WTC11 (cell line): Measurements from ENCODE around the gene ADAM8. TPM values are rescaled to one million over a fixed set of nuclear protein-coding genes. Genes with fewer than 3 reads are reported as not detected.

ENCODE experiments used
- CREM ChIP-seq: sonication (generic); formaldehyde crosslinking; IDR thresholded peaks from 2 replicates; pipeline ENCODE4 v1.8.1; 2022; ENCODE audit warnings: mild to moderate bottlenecking, missing genetic modification reagents, moderate library complexity
- ETV6 ChIP-seq: sonication (generic); formaldehyde crosslinking; IDR thresholded peaks from 2 replicates; pipeline ENCODE4 v1.8.1; 2022; ENCODE audit warnings: mild to moderate bottlenecking, missing genetic modification reagents
- GRHL2 ChIP-seq: fragments of 250-450 bp; sonication (Bioruptor Pico); IDR thresholded peaks from 2 replicates; pipeline ENCODE4 v1.8.0; 2022; ENCODE audit warnings: mild to moderate bottlenecking, moderate library complexity; ENCODE audit not compliant: insufficient replicate concordance, severe bottlenecking
- MXD4 ChIP-seq: fragments of 250-450 bp; sonication (Bioruptor Pico); IDR thresholded peaks from 2 replicates; pipeline ENCODE4 v1.8.0; 2021; ENCODE audit warnings: mild to moderate bottlenecking, moderate library complexity, borderline replicate concordance
- MYBL2 ChIP-seq: sonication (generic); formaldehyde crosslinking; IDR thresholded peaks from 2 replicates; pipeline ENCODE4 v1.8.1; 2023; ENCODE audit warnings: mild to moderate bottlenecking, moderate library complexity, missing genetic modification reagents
- NFE2L1 ChIP-seq: sonication (generic); formaldehyde crosslinking; IDR thresholded peaks from 2 replicates; pipeline ENCODE4 v1.8.1; 2023; ENCODE audit warnings: missing genetic modification reagents
- NFYB ChIP-seq: sonication (generic); formaldehyde crosslinking; conservative IDR thresholded peaks from 2 replicates; pipeline ENCODE4 v1.8.0; 2022; ENCODE audit warnings: low read depth, missing genetic modification reagents
- SP1 ChIP-seq: sonication (generic); formaldehyde crosslinking; conservative IDR thresholded peaks from 2 replicates; pipeline ENCODE4 v1.8.1; 2022; ENCODE audit warnings: missing genetic modification reagents
- ZNF121 ChIP-seq: sonication (generic); formaldehyde crosslinking; IDR thresholded peaks from 2 replicates; pipeline ENCODE4 v1.8.0; 2023; ENCODE audit warnings: missing genetic modification reagents
- ZNF396 ChIP-seq: fragments of 250-450 bp; sonication (Bioruptor Pico); IDR thresholded peaks from 2 replicates; pipeline ENCODE4 v1.8.0; 2021; ENCODE audit warnings: mild to moderate bottlenecking, moderate library complexity, borderline replicate concordance
- ZNF416 ChIP-seq: fragments of 250-450 bp; sonication (Bioruptor Pico); IDR thresholded peaks from 2 replicates; pipeline ENCODE4 v1.9.0; 2021; ENCODE audit warnings: mild to moderate bottlenecking, inconsistent platforms
- total RNA-seq: library from RNA; stranded (reverse); gene quantifications from 3 replicates; pipeline ENCODE4 v1.2.3, GENCODE V29; 2021
- TF ChIP-seq, protein P1 (sequence below): sonication (generic); formaldehyde crosslinking; conservative IDR thresholded peaks from 2 replicates; pipeline ENCODE4 v1.8.1; 2023; ENCODE audit warnings: mild to moderate bottlenecking, low read depth, missing genetic modification reagents, moderate library complexity
- TF ChIP-seq, protein P2 (sequence below): fragments of 250-450 bp; sonication (Bioruptor Pico); IDR thresholded peaks from 2 replicates; pipeline ENCODE4 v1.9.0; 2021; ENCODE audit warnings: mild to moderate bottlenecking
- TF ChIP-seq, protein P3 (sequence below): fragments of 250-450 bp; sonication (Bioruptor Pico); IDR thresholded peaks from 2 replicates; pipeline ENCODE4 v1.9.0; 2021; ENCODE audit warnings: mild to moderate bottlenecking
- TF ChIP-seq, protein P4 (sequence below): fragments of 250-450 bp; sonication (Bioruptor Pico); conservative IDR thresholded peaks from 2 replicates; pipeline ENCODE4 v1.9.0; 2021; ENCODE audit warnings: mild to moderate bottlenecking
- TF ChIP-seq, protein P5 (sequence below): sonication (generic); formaldehyde crosslinking; IDR thresholded peaks from 2 replicates; pipeline ENCODE4 v1.8.0; 2023; ENCODE audit warnings: missing genetic modification reagents, mild to moderate bottlenecking, borderline replicate concordance
- TF ChIP-seq, protein P6 (sequence below): sonication (generic); formaldehyde crosslinking; IDR thresholded peaks from 2 replicates; pipeline ENCODE4 v1.8.1; 2023; ENCODE audit warnings: mild to moderate bottlenecking, missing genetic modification reagents, moderate library complexity
- TF ChIP-seq, protein P7 (sequence below): sonication (generic); formaldehyde crosslinking; IDR thresholded peaks from 2 replicates; pipeline ENCODE4 v1.8.1; 2022; ENCODE audit warnings: mild to moderate bottlenecking, missing genetic modification reagents, moderate library complexity, borderline replicate concordance
- TF ChIP-seq, protein P8 (sequence below): fragments of 200-600 bp; IDR thresholded peaks from 2 replicates; pipeline ENCODE4 v1.8.0; 2022; ENCODE audit warnings: antibody characterized with exemption
- TF ChIP-seq, protein P9 (sequence below): fragments of 250-450 bp; sonication (Bioruptor Pico); IDR thresholded peaks from 2 replicates; pipeline ENCODE4 v1.9.0; 2021; ENCODE audit warnings: moderate library complexity, mild to moderate bottlenecking, inconsistent platforms, borderline replicate concordance

Gene ADAM8
- total RNA-seq, 1 experiment from 2014 or later, result 7.2 TPM

DNA sequence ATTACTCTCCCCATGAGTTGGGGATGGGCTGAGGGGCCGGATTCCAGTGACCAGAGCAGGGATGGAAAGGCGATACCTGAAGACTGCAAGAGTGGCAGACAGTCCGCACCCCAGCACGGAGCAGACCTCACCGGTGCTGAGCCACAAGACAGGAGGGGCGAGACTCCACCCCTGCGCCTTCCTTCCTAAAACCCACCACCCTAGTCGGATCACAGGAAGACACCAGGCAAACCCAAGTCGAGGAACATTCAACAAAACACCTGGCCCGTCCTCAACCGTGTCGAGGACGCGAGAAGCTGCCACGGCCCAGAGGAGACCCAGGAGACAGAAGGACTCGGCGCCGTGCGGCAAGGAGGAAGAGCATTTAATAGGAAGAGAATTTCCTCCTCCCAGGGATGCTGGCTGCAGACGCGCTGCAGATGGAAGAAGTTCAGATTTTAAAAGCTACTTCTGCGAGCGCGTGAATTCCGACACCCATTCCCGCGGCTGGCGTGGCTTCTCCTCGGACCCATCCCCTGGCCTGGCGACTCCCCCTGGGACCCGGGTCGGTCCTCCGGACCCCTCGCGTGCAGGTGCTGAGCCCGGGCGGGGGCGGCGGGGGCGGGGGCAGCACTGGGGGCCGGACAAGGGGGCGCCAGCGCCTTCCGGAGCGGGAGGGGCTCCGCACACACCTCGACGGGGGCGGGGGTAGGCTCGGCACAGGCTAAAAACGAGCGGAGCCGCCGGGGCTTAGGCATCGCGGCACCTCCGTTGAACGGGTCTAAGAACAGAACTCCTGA is 47.2 kb downstream of the ADAM8 start (continued):
- TF ChIP-seq, protein P1, sequence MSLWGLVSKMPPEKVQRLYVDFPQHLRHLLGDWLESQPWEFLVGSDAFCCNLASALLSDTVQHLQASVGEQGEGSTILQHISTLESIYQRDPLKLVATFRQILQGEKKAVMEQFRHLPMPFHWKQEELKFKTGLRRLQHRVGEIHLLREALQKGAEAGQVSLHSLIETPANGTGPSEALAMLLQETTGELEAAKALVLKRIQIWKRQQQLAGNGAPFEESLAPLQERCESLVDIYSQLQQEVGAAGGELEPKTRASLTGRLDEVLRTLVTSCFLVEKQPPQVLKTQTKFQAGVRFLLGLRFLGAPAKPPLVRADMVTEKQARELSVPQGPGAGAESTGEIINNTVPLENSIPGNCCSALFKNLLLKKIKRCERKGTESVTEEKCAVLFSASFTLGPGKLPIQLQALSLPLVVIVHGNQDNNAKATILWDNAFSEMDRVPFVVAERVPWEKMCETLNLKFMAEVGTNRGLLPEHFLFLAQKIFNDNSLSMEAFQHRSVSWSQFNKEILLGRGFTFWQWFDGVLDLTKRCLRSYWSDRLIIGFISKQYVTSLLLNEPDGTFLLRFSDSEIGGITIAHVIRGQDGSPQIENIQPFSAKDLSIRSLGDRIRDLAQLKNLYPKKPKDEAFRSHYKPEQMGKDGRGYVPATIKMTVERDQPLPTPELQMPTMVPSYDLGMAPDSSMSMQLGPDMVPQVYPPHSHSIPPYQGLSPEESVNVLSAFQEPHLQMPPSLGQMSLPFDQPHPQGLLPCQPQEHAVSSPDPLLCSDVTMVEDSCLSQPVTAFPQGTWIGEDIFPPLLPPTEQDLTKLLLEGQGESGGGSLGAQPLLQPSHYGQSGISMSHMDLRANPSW (CRISPR knock-in tag), result no peak
- peak; percentile 84 for TF ChIP-seq NFE2L1 (CRISPR knock-in tag)
- no peak for TF ChIP-seq NFYB (CRISPR knock-in tag)
- 0 out of 2 replicates have a peak, but pooled peaks have one; percentile 26 for TF ChIP-seq SP1 (CRISPR knock-in tag)
- TF ChIP-seq ZNF416, result no peak
- TF ChIP-seq, protein P2, sequence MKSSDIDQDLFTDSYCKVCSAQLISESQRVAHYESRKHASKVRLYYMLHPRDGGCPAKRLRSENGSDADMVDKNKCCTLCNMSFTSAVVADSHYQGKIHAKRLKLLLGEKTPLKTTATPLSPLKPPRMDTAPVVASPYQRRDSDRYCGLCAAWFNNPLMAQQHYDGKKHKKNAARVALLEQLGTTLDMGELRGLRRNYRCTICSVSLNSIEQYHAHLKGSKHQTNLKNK (CRISPR knock-in tag), result no peak
- TF ChIP-seq, protein P3, sequence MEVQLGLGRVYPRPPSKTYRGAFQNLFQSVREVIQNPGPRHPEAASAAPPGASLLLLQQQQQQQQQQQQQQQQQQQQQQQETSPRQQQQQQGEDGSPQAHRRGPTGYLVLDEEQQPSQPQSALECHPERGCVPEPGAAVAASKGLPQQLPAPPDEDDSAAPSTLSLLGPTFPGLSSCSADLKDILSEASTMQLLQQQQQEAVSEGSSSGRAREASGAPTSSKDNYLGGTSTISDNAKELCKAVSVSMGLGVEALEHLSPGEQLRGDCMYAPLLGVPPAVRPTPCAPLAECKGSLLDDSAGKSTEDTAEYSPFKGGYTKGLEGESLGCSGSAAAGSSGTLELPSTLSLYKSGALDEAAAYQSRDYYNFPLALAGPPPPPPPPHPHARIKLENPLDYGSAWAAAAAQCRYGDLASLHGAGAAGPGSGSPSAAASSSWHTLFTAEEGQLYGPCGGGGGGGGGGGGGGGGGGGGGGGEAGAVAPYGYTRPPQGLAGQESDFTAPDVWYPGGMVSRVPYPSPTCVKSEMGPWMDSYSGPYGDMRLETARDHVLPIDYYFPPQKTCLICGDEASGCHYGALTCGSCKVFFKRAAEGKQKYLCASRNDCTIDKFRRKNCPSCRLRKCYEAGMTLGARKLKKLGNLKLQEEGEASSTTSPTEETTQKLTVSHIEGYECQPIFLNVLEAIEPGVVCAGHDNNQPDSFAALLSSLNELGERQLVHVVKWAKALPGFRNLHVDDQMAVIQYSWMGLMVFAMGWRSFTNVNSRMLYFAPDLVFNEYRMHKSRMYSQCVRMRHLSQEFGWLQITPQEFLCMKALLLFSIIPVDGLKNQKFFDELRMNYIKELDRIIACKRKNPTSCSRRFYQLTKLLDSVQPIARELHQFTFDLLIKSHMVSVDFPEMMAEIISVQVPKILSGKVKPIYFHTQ (CRISPR knock-in tag), result no peak
- peak; percentile 68; the same call in 1 of the 2 replicates for TF ChIP-seq MYBL2 (CRISPR knock-in tag)
- TF ChIP-seq, protein P4, sequence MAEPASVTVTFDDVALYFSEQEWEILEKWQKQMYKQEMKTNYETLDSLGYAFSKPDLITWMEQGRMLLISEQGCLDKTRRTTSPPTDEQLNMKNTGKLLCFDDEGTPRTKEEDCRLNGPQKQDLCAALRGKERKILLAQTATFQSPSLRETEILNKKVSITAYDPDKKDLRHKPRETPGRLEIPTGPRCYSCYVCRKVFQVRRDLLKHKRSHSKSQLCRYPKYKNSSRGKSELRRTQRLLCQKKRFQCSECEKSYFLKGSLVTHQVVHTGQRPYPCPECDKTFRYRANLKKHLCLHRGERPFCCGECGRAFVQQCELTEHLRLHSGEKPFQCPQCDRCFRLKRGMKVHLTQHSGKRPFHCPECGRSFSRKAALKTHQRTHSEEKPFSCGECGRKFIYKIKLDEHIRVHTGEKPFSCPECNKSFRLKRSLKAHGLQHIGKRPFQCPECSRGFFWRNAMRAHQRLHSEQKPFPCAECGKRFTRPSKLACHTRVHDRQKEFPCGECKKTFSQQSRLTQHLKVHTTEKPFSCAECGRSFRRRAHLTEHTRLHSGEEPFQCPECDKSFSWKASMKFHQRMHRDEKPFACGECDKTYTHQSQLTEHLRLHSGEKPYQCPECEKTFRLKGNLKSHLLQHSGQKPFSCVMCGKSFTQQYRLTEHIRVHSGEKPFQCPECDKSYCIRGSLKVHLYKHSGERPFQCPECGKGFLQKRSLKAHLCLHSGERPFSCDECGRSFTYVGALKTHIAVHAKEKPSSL, result no peak
- no peak for TF ChIP-seq MXD4 (CRISPR knock-in tag)
- no peak for TF ChIP-seq ZNF396 (CRISPR knock-in tag)
- no peak for TF ChIP-seq GRHL2 (CRISPR knock-in tag)
- TF ChIP-seq, protein P5, sequence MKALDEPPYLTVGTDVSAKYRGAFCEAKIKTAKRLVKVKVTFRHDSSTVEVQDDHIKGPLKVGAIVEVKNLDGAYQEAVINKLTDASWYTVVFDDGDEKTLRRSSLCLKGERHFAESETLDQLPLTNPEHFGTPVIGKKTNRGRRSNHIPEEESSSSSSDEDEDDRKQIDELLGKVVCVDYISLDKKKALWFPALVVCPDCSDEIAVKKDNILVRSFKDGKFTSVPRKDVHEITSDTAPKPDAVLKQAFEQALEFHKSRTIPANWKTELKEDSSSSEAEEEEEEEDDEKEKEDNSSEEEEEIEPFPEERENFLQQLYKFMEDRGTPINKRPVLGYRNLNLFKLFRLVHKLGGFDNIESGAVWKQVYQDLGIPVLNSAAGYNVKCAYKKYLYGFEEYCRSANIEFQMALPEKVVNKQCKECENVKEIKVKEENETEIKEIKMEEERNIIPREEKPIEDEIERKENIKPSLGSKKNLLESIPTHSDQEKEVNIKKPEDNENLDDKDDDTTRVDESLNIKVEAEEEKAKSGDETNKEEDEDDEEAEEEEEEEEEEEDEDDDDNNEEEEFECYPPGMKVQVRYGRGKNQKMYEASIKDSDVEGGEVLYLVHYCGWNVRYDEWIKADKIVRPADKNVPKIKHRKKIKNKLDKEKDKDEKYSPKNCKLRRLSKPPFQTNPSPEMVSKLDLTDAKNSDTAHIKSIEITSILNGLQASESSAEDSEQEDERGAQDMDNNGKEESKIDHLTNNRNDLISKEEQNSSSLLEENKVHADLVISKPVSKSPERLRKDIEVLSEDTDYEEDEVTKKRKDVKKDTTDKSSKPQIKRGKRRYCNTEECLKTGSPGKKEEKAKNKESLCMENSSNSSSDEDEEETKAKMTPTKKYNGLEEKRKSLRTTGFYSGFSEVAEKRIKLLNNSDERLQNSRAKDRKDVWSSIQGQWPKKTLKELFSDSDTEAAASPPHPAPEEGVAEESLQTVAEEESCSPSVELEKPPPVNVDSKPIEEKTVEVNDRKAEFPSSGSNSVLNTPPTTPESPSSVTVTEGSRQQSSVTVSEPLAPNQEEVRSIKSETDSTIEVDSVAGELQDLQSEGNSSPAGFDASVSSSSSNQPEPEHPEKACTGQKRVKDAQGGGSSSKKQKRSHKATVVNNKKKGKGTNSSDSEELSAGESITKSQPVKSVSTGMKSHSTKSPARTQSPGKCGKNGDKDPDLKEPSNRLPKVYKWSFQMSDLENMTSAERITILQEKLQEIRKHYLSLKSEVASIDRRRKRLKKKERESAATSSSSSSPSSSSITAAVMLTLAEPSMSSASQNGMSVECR (CRISPR knock-in tag), result 0 out of 2 replicates have a peak, but pooled peaks have one; percentile 39
- no peak for TF ChIP-seq ZNF121
- 0 out of 2 replicates have a peak, but pooled peaks have one; percentile 38 for TF ChIP-seq ETV6 (CRISPR knock-in tag)
- TF ChIP-seq, protein P6, sequence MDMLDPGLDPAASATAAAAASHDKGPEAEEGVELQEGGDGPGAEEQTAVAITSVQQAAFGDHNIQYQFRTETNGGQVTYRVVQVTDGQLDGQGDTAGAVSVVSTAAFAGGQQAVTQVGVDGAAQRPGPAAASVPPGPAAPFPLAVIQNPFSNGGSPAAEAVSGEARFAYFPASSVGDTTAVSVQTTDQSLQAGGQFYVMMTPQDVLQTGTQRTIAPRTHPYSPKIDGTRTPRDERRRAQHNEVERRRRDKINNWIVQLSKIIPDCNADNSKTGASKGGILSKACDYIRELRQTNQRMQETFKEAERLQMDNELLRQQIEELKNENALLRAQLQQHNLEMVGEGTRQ (CRISPR knock-in tag), result no peak; the same call in 1 of the 2 replicates
- no peak for TF ChIP-seq CREM (CRISPR knock-in tag)
- TF ChIP-seq, protein P7, sequence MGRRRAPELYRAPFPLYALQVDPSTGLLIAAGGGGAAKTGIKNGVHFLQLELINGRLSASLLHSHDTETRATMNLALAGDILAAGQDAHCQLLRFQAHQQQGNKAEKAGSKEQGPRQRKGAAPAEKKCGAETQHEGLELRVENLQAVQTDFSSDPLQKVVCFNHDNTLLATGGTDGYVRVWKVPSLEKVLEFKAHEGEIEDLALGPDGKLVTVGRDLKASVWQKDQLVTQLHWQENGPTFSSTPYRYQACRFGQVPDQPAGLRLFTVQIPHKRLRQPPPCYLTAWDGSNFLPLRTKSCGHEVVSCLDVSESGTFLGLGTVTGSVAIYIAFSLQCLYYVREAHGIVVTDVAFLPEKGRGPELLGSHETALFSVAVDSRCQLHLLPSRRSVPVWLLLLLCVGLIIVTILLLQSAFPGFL (CRISPR knock-in tag), result no peak
- TF ChIP-seq, protein P8, sequence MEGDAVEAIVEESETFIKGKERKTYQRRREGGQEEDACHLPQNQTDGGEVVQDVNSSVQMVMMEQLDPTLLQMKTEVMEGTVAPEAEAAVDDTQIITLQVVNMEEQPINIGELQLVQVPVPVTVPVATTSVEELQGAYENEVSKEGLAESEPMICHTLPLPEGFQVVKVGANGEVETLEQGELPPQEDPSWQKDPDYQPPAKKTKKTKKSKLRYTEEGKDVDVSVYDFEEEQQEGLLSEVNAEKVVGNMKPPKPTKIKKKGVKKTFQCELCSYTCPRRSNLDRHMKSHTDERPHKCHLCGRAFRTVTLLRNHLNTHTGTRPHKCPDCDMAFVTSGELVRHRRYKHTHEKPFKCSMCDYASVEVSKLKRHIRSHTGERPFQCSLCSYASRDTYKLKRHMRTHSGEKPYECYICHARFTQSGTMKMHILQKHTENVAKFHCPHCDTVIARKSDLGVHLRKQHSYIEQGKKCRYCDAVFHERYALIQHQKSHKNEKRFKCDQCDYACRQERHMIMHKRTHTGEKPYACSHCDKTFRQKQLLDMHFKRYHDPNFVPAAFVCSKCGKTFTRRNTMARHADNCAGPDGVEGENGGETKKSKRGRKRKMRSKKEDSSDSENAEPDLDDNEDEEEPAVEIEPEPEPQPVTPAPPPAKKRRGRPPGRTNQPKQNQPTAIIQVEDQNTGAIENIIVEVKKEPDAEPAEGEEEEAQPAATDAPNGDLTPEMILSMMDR, result no peak
- TF ChIP-seq, protein P9, sequence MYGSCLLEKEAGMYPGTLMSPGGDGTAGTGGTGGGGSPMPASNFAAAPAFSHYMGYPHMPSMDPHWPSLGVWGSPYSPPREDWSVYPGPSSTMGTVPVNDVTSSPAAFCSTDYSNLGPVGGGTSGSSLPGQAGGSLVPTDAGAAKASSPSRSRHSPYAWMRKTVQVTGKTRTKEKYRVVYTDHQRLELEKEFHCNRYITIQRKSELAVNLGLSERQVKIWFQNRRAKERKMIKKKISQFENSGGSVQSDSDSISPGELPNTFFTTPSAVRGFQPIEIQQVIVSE (CRISPR knock-in tag), result no peak
